Thyroid gland (tissue), 4 donors: ENCODE data around the gene GAPVD1. TPM values are rescaled to one million over a fixed set of nuclear protein-coding genes. Genes with fewer than 3 reads are reported as not detected.

Experiments used
- DNase-seq, 2 donors: peaks; one replicate each; pipeline ENCODE4 v3.0.0-alpha.2; 2019
- H3K27ac ChIP-seq, 3 donors: fragments of 200-600 bp; sonication (generic); 1 replicate in 2 of 3; 2 replicates in 1 of 3; pipeline ENCODE4 v1.5.1; 2016 to 2019; ENCODE audit warnings: mild to moderate bottlenecking in 1 of 3, moderate library complexity in 1 of 3
- H3K27me3 ChIP-seq: fragments of 200-600 bp; sonication (generic); one replicate; pipeline ENCODE4 v1.5.1; 2019
- H3K36me3 ChIP-seq, 2 donors: fragments of 200-600 bp; sonication (generic); one replicate each; pipeline ENCODE4 v1.5.1; 2016 to 2019
- H3K4me1 ChIP-seq, 2 donors: fragments of 200-600 bp; sonication (generic); one replicate each; pipeline ENCODE4 v1.5.1; 2017 to 2019
- H3K4me3 ChIP-seq, 3 donors: fragments of 200-600 bp; sonication (generic); replicated peaks in 1 of 3; 1 replicate in 2 of 3; 2 replicates in 1 of 3; pipeline ENCODE4 v1.5.1; 2016; ENCODE audit warnings: mild to moderate bottlenecking in 1 of 3
- H3K9me3 ChIP-seq: fragments of 200-600 bp; sonication (generic); one replicate; pipeline ENCODE4 v1.5.1; 2017
- POLR2A ChIP-seq, 2 donors: fragments of 450-650 bp; IDR thresholded peaks; one replicate each; pipeline ENCODE4 v1.6.1; 2017; ENCODE audit warnings: antibody characterized with exemption in 2 of 2, mild to moderate bottlenecking in 2 of 2, moderate library complexity in 1 of 2
- WGBS, 2 donors: methylation state at CpG; one replicate each; pipeline ENCODE4 v1.1.5; 2017; 5-methylcytosine and 5-hydroxymethylcytosine counted together
- intact Hi-C: fragments of 100-400 bp; cut with DNase I; formaldehyde crosslinking; loops from one replicate; pipeline ENCODE4 v1.15.1; 2023
- total RNA-seq, 4 donors: library from RNA; depleted of rRNA; stranded (reverse); fragments of >200 nt; gene quantifications; one replicate each; pipeline ENCODE4 v1.2.3, GENCODE V29; 2016
- TF ChIP-seq, protein P1 (sequence below), 6 experiments: fragments of 200-600 bp in 3 of 6; fragments of 450-650 bp in 3 of 6; sonication (generic) in 3 of 6; IDR thresholded peaks; one replicate each; pipeline ENCODE4 v1.5.1; 2016 to 2019; ENCODE audit warnings: antibody characterized with exemption in 6 of 6, mild to moderate bottlenecking in 2 of 6, inconsistent platforms in 1 of 6, moderate library complexity in 1 of 6

The GAPVD1 gene
- total RNA-seq, 4 donors from 2014 or later: 92.6 to 140 (median 104) TPM

- Histone ChIP-seq H3K27me3 (no peaks in the 10 kb centered on the region), H3K36me3 (no peaks in the 10 kb centered on the region), H3K4me1 (peaks cover 5 to 8% of the 10 kb centered on the region in 2 donors), H3K4me3 (no peak overlapping the region), H3K27ac (no peak overlapping the region), H3K9me3 (no peaks in the 10 kb centered on the region)
- TF ChIP-seq, protein P1, sequence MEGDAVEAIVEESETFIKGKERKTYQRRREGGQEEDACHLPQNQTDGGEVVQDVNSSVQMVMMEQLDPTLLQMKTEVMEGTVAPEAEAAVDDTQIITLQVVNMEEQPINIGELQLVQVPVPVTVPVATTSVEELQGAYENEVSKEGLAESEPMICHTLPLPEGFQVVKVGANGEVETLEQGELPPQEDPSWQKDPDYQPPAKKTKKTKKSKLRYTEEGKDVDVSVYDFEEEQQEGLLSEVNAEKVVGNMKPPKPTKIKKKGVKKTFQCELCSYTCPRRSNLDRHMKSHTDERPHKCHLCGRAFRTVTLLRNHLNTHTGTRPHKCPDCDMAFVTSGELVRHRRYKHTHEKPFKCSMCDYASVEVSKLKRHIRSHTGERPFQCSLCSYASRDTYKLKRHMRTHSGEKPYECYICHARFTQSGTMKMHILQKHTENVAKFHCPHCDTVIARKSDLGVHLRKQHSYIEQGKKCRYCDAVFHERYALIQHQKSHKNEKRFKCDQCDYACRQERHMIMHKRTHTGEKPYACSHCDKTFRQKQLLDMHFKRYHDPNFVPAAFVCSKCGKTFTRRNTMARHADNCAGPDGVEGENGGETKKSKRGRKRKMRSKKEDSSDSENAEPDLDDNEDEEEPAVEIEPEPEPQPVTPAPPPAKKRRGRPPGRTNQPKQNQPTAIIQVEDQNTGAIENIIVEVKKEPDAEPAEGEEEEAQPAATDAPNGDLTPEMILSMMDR (IDR thresholded peaks at IDR 0.05): no peak
- TF ChIP-seq POLR2A (IDR thresholded peaks at IDR 0.05): no peak
- no peak for DNase-seq
- WGBS, 2 donors: 88 to 91% methylated on average over 8 of the region's 8 CpGs
- intact Hi-C loops: no loop called here
Measured at GRCh38 chr9:125380406-125380805, 118.8 kb downstream of the GAPVD1 start.

DNA sequence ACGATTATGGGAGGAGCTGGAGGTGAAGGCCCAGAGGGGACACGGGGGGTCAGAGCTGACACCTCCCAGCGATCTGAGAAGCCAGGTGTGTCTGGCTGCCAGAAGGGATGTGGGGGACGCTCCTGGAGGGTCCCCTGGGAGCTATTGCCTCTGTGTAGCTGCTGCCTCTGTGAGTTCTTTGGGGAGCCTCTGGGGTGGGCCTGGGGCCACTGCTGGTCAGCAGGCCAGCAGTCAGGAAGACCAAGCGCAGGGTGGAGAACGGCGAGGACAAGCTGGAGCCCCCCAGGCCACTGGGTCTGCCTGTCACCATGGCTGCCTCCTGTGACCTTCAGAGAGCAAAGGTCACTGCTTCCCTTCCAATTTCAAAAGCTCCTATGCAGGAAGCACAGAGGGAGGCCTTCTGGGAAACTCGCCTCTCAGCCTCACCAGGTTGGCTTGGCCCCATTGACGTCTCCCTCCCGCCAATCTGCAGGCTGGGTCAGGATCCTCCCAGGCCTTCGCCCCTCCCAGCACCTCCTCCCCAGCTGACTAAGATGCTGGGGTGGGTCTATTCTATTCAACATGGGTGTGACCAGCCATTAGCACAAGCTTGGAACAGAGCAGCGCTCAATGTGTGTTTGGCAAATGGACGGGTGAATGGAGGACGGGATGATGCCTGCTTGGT, 126.4 kb downstream of the GAPVD1 start:
- Histone ChIP-seq H3K9me3 (no peaks in the 10 kb centered on the region), H3K4me1 (no peaks in the 10 kb centered on the region), H3K27ac (no peak overlapping the region), H3K36me3 (no peaks in the 10 kb centered on the region), H3K27me3 (no peaks in the 10 kb centered on the region), H3K4me3 (no peak overlapping the region)
- intact Hi-C loops: no loop called here
- no peak for DNase-seq
- WGBS, 2 donors: 85 to 90% methylated on average over 10 to 12 of the region's 14 CpGs
- TF ChIP-seq, protein P1 (IDR thresholded peaks at IDR 0.05): no peak
- TF ChIP-seq POLR2A (IDR thresholded peaks at IDR 0.05): no peak

DNA sequence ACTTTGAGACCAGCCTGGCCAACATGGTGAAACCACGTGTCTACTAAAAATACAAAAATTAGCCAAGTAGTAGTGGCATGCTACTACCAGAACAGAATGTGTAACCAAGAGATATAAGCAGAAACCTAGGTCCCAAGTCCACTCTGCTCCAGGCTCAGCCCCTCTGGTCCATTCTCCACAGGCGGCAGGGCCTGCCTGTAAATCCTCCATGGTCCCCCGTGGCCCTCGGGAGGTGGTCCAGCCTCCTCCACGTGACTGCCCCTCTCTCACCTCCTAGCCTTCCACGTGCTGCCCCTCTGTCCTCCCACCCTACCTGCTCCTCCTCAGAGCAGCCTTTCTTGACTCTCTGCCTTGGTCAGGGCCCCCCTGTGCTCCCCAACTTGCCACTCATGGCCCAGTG, 127.4 kb downstream of the GAPVD1 start:
- Histone ChIP-seq H3K27ac (no peak overlapping the region), H3K4me3 (no peak overlapping the region), H3K9me3 (no peaks in the 10 kb centered on the region), H3K27me3 (no peaks in the 10 kb centered on the region), H3K36me3 (no peaks in the 10 kb centered on the region), H3K4me1 (no peaks in the 10 kb centered on the region)
- no peak for TF ChIP-seq POLR2A (IDR thresholded peaks at IDR 0.05)
- TF ChIP-seq, protein P1 (IDR thresholded peaks at IDR 0.05): no peak
- 56 to 67% methylated on average over 6 of the region's 6 CpGs for WGBS, 2 donors
- no peak for DNase-seq
- intact Hi-C loops: no loop called here

DNA sequence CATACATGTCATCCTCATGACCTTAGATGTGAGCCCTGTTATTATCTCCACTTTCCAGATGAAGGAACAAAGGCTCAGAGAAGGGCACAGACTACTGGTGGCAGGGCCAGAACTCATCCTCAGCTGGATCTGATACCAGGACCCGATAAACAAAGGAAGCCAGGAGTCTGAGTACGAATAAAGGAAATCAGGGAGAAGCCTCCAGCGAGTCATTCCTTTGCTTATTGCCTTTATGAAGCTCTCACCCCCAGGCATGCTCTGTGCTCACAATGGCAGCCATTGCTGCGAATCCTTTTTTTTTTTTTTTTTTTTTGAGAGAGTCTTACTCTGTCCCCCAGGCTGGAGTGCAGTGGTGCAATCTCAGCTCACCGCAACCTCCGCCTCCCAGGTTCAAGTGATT, 130.1 kb downstream of the GAPVD1 start:
- Histone ChIP-seq H3K36me3 (no peaks in the 10 kb centered on the region), H3K27ac (no peak overlapping the region), H3K9me3 (no peaks in the 10 kb centered on the region), H3K4me1 (no peaks in the 10 kb centered on the region), H3K27me3 (no peaks in the 10 kb centered on the region), H3K4me3 (no peak overlapping the region)
- DNase-seq: no peak
- TF ChIP-seq, protein P1 (IDR thresholded peaks at IDR 0.05): no peak
- TF ChIP-seq POLR2A (IDR thresholded peaks at IDR 0.05): no peak
- WGBS, 2 donors: 94% methylated on average over 6 of the region's 6 CpGs
- intact Hi-C loops: no loop called here

DNA sequence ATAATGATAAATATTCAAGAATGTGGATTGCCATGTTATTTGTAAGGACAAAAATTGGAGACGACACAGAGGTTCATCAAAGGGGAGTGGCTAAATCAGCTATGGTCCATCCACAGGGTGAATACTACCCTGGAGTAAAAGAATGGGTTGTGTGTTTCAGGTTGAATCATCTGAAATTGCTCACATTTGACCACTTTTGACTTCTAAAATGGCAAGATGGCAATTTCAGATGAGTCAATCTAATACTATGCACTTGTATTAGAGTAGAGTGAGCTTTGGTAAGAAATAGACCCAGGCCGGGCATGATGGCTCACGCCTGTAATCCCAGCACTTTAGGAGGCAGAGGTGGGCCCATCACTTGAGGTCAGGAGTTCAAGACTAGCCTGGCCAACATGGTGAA, 131.8 kb downstream of the GAPVD1 start:
- WGBS, 2 donors: 84 to 91% methylated on average over 3 of the region's 3 CpGs
- H3K4me3 ChIP-seq: no peak overlapping the region
- no peaks in the 10 kb centered on the region for H3K27me3 ChIP-seq
- DNase-seq: no peak
- no peaks in the 10 kb centered on the region for H3K9me3 ChIP-seq
- H3K36me3 ChIP-seq: no peaks in the 10 kb centered on the region
- H3K27ac ChIP-seq: no peak overlapping the region
- no peaks in the 10 kb centered on the region for H3K4me1 ChIP-seq
- TF ChIP-seq, protein P1 (IDR thresholded peaks at IDR 0.05): no peak
- no peak for TF ChIP-seq POLR2A (IDR thresholded peaks at IDR 0.05)
- intact Hi-C loops: no loop called here
